ENCODE results near the gene GSC2.

GSC2 gene

GRCh38 chr22:19115628-19116027, 34.5 kb downstream of the GSC2 start:
- TF ChIP-seq GATA3 (IDR thresholded peaks at IDR 0.05; ENCODE audit: low read depth, low read length) (no peak), GATA2 (IDR thresholded peaks at IDR 0.05; ENCODE audit: low read depth, low read length) (no peak)

GRCh38 chr22:19114984-19115552, 35.0 kb downstream of the GSC2 start:
- no peak for TF ChIP-seq GATA3 (IDR thresholded peaks at IDR 0.05; ENCODE audit: low read depth, low read length)
- no peak for TF ChIP-seq GATA2 (IDR thresholded peaks at IDR 0.05; ENCODE audit: low read depth, low read length)

GRCh38 chr22:19113429-19113828, 36.7 kb downstream of the GSC2 start:
- TF ChIP-seq GATA2 (IDR thresholded peaks at IDR 0.05; ENCODE audit: low read depth, low read length): no peak
- no peak for TF ChIP-seq GATA3 (IDR thresholded peaks at IDR 0.05; ENCODE audit: low read depth, low read length)

GRCh38 chr22:19111584-19111983, 38.5 kb downstream of the GSC2 start:
- TF ChIP-seq GATA3 (IDR thresholded peaks at IDR 0.05; ENCODE audit: low read depth, low read length) (no peak), GATA2 (IDR thresholded peaks at IDR 0.05; ENCODE audit: low read depth, low read length) (no peak)

GRCh38 chr22:19111140-19111539, 39.0 kb downstream of the GSC2 start:
- no peak for TF ChIP-seq GATA3 (IDR thresholded peaks at IDR 0.05; ENCODE audit: low read depth, low read length)
- no peak for TF ChIP-seq GATA2 (IDR thresholded peaks at IDR 0.05; ENCODE audit: low read depth, low read length)

GRCh38 chr22:19110646-19111045, 39.4 kb downstream of the GSC2 start:
- TF ChIP-seq GATA3 (IDR thresholded peaks at IDR 0.05; ENCODE audit: low read depth, low read length) (no peak), GATA2 (IDR thresholded peaks at IDR 0.05; ENCODE audit: low read depth, low read length) (no peak)

- TF ChIP-seq GATA2 (IDR thresholded peaks at IDR 0.05; ENCODE audit: low read depth, low read length) (no peak), GATA3 (IDR thresholded peaks at IDR 0.05; ENCODE audit: low read depth, low read length) (no peak)
Observed at GRCh38 chr22:19110064-19110458, 40.0 kb downstream of the GSC2 start.

GRCh38 chr22:19109198-19110063, 40.7 kb downstream of the GSC2 start:
- no peak for TF ChIP-seq GATA3 (IDR thresholded peaks at IDR 0.05; ENCODE audit: low read depth, low read length)
- no peak for TF ChIP-seq GATA2 (IDR thresholded peaks at IDR 0.05; ENCODE audit: low read depth, low read length)

GRCh38 chr22:19108807-19109197, 41.3 kb downstream of the GSC2 start:
- TF ChIP-seq GATA3 (IDR thresholded peaks at IDR 0.05; ENCODE audit: low read depth, low read length): no peak
- no peak for TF ChIP-seq GATA2 (IDR thresholded peaks at IDR 0.05; ENCODE audit: low read depth, low read length)

GRCh38 chr22:19107730-19108074, 42.4 kb downstream of the GSC2 start:
- TF ChIP-seq GATA3 (IDR thresholded peaks at IDR 0.05; ENCODE audit: low read depth, low read length) (no peak), GATA2 (IDR thresholded peaks at IDR 0.05; ENCODE audit: low read depth, low read length) (no peak)

GRCh38 chr22:19106886-19107729, 43.0 kb downstream of the GSC2 start:
- TF ChIP-seq GATA2 (IDR thresholded peaks at IDR 0.05; ENCODE audit: low read depth, low read length) (no peak), GATA3 (IDR thresholded peaks at IDR 0.05; ENCODE audit: low read depth, low read length) (no peak)

GRCh38 chr22:19105867-19106802, 44.0 kb downstream of the GSC2 start:
- no peak for TF ChIP-seq GATA2 (IDR thresholded peaks at IDR 0.05; ENCODE audit: low read depth, low read length)

- no peak for TF ChIP-seq GATA2 (IDR thresholded peaks at IDR 0.05; ENCODE audit: low read depth, low read length)
- TF ChIP-seq GATA3 (IDR thresholded peaks at IDR 0.05; ENCODE audit: low read depth, low read length): no peak
Observed at GRCh38 chr22:19105456-19105855, 44.6 kb downstream of the GSC2 start.

Measured in SH-SY5Y (cell line).